ENCODE results near the gene SEPTIN10.

GRCh38 chr2:109655287-109655686, 41.5 kb upstream of the SEPTIN10 start:
- TF ChIP-seq CTCF (IDR thresholded peaks at IDR 0.05) = no peak
- no peak for TF ChIP-seq EZH2phosphoT487 (IDR thresholded peaks at IDR 0.05)

Measured in neural progenitor cell (in vitro differentiated cells).